WERI-Rb-1 (cell line): Measurements from ENCODE around the gene NSF.
"Not testable (repeated sequence)": the region's sequence is repeated elsewhere in the genome, so short reads cannot be mapped to it uniquely, and the experiment has no call there.

Source experiments
- DNase-seq: peaks from one replicate; pipeline ENCODE4 v3.0.0-alpha.2; 2020
- H3K27ac ChIP-seq: fragments of 250-450 bp; sonication (Bioruptor Pico); 2 replicates; pipeline ENCODE4 v1.5.1; 2020; ENCODE audit warnings: mild to moderate bottlenecking, moderate library complexity
- H3K27me3 ChIP-seq: fragments of 250-450 bp; sonication (Bioruptor Pico); 2 replicates; pipeline ENCODE4 v1.5.1; 2021; ENCODE audit warnings: mild to moderate bottlenecking, low read depth, moderate library complexity; ENCODE audit not compliant: insufficient read depth, severe bottlenecking
- H3K36me3 ChIP-seq: fragments of 250-450 bp; sonication (Bioruptor Pico); 2 replicates; pipeline ENCODE4 v1.5.1; 2020; ENCODE audit warnings: mild to moderate bottlenecking, moderate library complexity
- H3K4me3 ChIP-seq: 2 replicates; pipeline ENCODE4 v1.5.1; 2011; ENCODE audit warnings: low read depth, mild to moderate bottlenecking, control low read depth, low read length
- H3K9me3 ChIP-seq: fragments of 250-450 bp; sonication (Bioruptor Pico); 2 replicates; pipeline ENCODE4 v1.5.1; 2021; ENCODE audit warnings: mild to moderate bottlenecking, moderate library complexity; ENCODE audit not compliant: severe bottlenecking

NSF gene

DNA sequence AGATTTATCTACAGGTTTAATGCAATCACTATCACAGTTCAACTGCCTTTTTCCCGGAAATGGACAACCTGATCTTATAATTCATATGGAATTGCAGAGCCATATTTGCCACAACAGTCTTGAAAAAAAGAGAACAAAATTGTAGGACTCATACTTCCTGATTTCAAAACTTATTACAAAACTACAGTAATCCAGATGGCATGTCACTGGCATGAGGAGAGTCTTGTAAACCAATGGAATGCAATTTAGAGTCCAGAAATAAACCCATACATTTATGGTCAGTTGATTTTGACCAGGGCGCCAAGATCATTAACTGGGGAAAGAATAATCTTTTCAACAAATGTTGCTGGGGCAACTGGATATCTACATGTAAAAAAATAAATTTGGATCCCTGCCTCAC, 20.8 kb downstream of the NSF start:
- H3K9me3 ChIP-seq, H3K36me3 ChIP-seq, H3K4me3 ChIP-seq, H3K27ac ChIP-seq, DNase-seq, H3K27me3 ChIP-seq: not testable (repeated sequence)

DNA sequence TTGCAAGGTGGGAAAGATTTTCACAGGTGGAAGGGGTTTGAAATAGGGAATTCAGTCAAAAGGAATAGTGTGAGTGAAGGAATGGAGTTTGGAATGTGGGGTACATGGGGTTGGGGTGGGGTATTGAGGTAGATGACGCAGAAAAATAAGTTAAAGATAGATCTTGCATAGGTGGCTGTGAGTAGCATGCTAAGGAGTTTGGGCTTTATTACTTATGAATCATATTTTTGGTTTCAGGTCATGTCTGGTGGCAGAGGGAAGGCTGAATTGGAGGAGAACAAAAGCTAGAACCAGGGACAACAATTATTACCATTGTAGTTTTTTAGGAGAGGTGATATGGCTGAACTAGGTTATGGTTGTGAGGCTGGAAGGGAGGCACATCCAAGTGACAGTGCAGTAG, 23.4 kb downstream of the NSF start:
- not testable (repeated sequence) for DNase-seq, H3K4me3 ChIP-seq, H3K27me3 ChIP-seq, H3K36me3 ChIP-seq, H3K27ac ChIP-seq, H3K9me3 ChIP-seq

DNA sequence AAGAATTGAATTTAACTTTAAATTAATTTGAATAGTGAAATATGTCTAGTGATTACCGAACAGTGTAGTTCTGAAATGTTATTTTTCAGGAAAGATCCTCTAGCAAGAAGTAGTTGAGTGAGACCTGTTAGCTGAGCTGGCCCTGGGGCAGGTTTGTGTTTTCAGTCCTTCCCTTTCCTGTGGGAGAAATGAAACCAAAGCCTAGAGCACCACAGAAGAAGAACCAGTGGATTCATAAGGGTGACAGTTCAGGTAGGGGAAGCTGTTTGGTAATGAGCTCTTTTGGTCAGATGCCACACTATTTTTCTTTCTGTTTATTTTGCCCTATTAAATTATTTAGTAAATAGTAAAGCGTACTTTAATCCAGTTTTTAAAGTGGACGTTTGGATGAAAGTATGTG, 26.7 kb downstream of the NSF start:
- DNase-seq, H3K9me3 ChIP-seq, H3K27ac ChIP-seq, H3K4me3 ChIP-seq, H3K36me3 ChIP-seq, H3K27me3 ChIP-seq: not testable (repeated sequence)

DNA sequence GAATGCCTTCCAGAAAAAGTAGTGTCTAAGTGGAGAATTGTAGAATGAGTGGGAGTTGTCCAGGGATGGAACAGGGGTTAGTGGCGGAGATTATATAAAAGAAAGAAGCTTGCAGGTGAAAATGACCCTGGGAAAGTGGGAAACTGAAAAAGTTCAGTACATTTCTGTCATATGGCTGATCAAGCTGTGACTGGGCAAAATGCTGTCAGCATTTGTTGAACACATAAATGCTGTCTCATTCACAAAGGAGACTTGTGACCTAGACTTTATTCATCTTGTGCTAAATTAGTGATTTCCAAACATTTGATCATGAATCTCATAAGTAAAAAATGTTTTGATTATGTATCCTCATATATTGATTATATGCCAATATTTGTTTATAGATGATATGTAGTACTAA, 28.5 kb downstream of the NSF start:
- not testable (repeated sequence) for H3K4me3 ChIP-seq, H3K36me3 ChIP-seq, H3K27ac ChIP-seq, DNase-seq, H3K27me3 ChIP-seq, H3K9me3 ChIP-seq

DNA sequence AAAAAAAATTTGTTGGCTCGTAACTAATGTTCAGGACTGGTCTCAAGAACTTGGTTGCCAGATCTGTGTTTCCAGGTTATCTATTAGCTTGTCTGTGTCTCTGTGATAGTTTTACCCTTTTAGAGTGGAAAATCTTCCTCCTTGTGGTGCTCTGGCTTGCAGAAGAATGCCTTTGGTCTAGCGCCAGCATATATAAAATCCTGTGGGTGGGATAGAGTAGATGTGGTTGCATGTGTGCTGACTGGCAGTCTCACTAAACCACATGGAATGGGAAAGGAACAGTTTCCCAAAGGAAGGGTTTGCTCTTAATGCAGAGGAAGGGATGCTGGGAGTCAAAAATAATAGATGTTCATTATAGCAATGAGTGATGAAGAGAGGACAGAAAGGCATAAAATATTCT, 33.3 kb downstream of the NSF start:
- not testable (repeated sequence) for H3K27me3 ChIP-seq, H3K27ac ChIP-seq, H3K36me3 ChIP-seq, H3K9me3 ChIP-seq, H3K4me3 ChIP-seq, DNase-seq

DNA sequence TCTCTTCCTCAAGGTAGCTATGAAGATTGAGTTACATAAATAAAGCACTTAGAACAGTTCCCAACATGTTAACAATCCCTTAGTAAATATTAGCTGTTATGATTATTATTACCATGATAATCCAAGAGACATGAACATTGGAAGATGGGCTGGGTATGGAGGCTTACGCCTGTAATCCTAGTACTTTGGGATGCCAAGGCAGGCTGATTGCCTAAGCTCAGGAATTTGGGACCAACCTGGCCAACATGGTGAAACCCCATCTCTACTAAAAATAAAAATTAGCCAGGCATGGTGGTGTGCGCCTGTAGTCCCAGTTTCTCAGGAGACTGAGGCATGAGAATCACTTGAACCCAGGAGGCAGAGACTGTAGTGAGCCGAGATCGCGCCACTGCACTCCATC, 34.3 kb downstream of the NSF start:
- H3K9me3 ChIP-seq, H3K36me3 ChIP-seq, H3K27me3 ChIP-seq, H3K4me3 ChIP-seq, H3K27ac ChIP-seq, DNase-seq: not testable (repeated sequence)

DNA sequence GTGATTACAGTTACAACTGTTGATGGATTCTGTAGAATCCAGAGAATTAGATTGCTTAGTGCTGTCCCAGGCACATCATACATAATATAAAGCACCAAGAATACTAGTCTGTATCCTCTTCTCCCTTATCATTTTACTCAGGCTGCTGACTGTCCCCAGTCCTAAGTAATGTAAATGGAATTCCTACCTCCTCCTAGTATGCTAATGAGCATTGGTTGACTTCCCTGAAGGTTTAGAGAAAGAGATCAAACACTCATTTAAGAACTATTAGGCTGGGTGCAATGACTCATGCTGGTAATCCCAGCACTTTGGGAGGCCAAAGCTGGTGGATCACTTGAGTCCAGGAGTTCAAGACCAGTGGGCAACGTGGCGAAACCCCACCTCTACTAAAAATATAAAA, 37.0 kb downstream of the NSF start:
- H3K27ac ChIP-seq, H3K36me3 ChIP-seq, H3K27me3 ChIP-seq, H3K4me3 ChIP-seq, DNase-seq, H3K9me3 ChIP-seq: not testable (repeated sequence)

DNA sequence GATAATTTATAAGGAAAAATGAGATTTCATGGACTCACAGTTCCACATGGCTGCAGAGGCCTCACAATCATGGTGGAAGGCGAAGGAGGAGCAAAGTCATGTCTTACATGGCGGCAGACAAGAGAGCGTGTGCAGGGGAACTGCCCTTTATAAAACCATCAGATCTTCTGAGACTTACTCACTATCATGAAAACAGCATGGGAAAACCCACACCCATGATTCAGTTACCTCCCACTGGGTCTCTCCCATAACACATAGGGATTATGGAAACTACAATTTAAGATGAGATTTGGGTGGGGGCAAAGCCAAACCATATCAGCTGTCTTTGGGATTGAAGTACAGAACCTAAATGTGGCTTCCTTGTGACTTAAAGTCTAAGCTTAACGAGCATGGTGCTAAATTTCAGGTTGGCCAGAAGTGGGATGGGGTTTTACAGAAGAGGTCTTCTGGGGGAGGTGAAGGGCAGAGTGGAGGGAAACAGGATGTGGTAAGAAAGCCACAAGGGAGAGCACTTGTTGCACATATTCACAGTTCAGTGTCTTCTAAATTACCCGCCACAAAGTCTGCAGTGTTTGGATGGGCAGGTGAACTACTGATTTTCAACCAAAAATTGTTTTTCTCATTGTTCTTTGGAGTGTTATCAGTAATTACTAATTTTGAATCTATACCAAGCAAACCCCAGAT, 38.4 kb downstream of the NSF start:
- H3K27ac ChIP-seq, H3K36me3 ChIP-seq, H3K27me3 ChIP-seq, H3K9me3 ChIP-seq, DNase-seq, H3K4me3 ChIP-seq: not testable (repeated sequence)

DNA sequence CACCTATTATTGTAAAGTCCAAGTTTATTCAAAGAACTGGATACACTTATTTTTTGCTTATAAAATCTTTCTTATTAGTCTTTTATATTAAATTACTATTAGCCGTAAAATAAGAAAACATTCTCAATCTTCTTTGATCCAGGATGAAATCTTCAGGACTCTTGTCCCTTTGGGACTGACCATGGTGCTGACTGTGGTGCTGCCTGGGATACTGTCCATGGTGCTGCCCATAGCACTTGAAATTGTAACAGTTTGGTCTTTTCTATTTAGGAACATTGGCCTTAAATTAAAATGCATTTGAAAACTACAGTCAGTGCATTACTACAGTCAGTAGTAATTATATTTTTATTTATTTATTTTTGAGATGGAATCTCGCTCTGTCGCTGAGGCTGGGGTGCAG, 41.7 kb downstream of the NSF start:
- H3K27me3 ChIP-seq: not testable (repeated sequence)

DNA sequence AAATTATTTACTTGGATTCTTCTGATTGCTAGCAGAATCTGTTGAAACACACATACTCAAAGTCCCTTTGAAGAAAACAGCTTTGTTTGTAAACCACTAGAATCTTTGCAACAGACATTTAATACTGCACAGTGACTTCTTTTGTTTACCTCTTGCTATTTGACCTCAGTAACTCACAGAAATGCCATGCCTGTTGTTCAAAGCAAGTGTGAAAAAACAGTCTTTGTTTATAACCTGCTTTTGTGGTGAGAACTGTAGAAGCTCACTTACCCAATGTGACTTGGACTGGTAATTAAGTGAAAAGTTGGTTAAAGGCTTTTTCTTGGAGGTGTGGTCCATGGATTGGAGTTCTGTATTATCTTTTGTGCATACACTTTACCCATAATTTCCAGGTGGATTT, 44.4 kb downstream of the NSF start:
- not testable (repeated sequence) for H3K36me3 ChIP-seq, H3K4me3 ChIP-seq, H3K9me3 ChIP-seq, H3K27me3 ChIP-seq, H3K27ac ChIP-seq, DNase-seq

More for the DNA sequence above, 41.7 kb downstream of the NSF start:
- H3K4me3 ChIP-seq, H3K27ac ChIP-seq, H3K9me3 ChIP-seq, H3K36me3 ChIP-seq, DNase-seq: not testable (repeated sequence)

DNA sequence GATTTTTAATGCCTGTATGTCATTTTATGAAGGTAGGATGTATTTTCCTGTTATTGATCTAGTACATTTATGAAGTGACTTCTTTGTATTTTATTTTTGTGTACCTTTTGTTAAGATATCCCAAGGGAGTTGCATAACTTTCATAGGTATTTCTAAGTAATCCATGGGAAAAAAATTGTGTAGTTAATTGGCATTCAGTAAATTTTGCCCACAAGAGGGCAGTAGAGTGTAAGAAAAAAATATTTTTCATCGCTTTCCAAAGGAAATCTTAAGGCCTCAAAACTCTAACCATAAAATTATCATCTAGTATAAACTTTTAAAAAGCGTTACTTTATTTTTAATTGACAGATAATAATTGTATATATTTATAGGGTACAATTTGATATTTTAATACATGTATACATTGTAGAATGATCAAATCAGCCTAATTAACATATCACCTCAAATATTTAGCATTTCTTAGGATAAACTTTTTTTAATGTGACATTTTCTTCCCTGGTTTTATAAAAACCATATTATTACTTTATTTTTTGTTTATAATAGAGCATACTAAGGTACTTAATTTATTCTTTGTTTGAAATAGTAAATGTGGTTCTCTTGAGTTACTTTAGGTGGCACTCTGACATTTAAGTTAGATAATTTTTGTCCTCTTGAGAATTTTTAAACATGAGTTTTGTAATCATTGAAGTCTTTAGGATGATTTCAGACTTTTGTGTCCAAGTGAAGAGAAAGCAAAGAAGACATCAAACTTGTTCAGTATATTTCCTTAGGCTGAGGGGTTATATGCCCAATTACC, 51.6 kb downstream of the NSF start:
- H3K27me3 ChIP-seq, DNase-seq, H3K9me3 ChIP-seq, H3K36me3 ChIP-seq, H3K4me3 ChIP-seq, H3K27ac ChIP-seq: not testable (repeated sequence)

DNA sequence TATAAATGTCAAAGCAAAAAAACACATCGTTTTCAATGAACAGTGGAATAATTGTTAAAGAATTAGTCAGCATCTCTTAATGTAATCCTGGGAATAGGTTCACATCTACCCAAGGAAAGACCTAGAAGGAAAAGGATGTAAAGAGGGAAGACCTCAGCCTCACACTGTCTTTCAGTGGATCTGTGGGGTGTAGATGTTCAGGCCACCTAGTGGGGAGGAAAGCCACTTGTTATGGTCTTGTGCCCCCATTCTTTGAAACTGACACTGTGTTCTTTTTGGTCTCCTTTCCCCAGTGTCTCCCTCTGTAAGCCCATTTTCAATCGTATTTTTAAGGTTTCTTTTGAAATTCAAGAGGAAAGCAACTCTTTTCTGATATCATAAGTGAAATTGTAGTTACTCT, 56.8 kb downstream of the NSF start:
- not testable (repeated sequence) for H3K27ac ChIP-seq, H3K36me3 ChIP-seq, H3K27me3 ChIP-seq, H3K4me3 ChIP-seq, H3K9me3 ChIP-seq, DNase-seq

DNA sequence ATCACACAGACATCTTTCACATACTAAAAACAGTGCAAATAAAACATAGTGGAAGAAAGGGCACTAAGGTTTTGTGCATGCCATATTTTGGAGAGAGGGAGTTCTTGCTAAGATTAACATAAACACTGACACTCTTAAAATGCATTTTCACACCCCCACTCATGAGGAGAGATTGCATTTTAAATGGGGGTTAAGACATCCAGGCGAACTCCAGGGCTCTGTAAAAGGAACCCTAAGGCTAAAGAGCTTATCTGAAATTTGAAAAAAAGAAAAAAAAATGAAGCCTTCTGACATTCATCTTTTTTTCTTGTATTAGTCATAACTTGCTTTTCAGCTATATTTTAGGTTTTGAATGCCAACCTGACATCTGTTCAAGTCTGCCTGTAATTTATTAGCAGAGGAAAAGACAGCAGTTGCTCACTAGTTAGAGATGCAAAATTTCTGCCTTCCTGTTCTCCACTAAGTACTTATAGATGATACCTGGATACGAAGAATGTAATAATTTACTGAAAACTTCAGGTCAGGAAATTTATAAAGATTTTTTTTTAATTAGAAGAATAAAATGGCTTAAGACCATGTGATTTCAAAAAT, 57.3 kb downstream of the NSF start:
- H3K9me3 ChIP-seq, H3K27me3 ChIP-seq, H3K36me3 ChIP-seq, DNase-seq, H3K4me3 ChIP-seq, H3K27ac ChIP-seq: not testable (repeated sequence)

DNA sequence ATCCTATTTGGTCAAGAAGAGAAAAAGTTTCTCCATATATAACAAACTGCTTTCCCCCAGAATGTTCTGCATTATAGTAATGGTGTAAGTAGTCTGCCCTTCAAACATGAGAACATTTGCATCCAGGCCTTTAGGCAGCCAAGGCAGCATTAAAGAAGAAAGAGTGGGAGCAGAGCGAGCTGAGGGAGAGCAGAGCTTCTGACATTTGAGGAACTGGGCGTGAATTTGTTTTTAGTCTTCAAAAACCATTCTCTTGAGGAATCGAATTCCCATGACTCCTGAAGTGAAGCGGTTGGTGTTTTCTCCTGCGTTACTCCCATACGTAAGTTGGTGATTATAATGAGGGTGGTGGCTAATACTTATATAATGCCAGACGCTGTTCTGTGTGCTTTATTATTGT, 58.8 kb downstream of the NSF start:
- not testable (repeated sequence) for H3K9me3 ChIP-seq, H3K27me3 ChIP-seq, H3K27ac ChIP-seq, H3K36me3 ChIP-seq, H3K4me3 ChIP-seq, DNase-seq
